IPS DF 19.7 (cell line): ENCODE data around the gene ATP9B.

ENCODE experiments used
- DNase-seq: peaks from one replicate; pipeline ENCODE4 v3.0.0-alpha.2; 2013; ENCODE audit warnings: low read depth, low spot score

The ATP9B gene

GRCh38 chr18:79394534-79395307 is 325.5 kb downstream of the ATP9B start:
- DNase-seq = no peak

- DNase-seq = no peak
Measured at GRCh38 chr18:79395308-79395640, 326.1 kb downstream of the ATP9B start.

GRCh38 chr18:79395761-79396404 is 326.7 kb downstream of the ATP9B start, which contains the start of gene NFATC1:
NFATC1 (plus strand) TSS chr18:79395930; CDS start chr18:79396225, 295 bp downstream.
- no peak for DNase-seq

- no peak for DNase-seq
Measured at GRCh38 chr18:79396431-79397246, 327.4 kb downstream of the ATP9B start.

- DNase-seq = no peak
Measured at GRCh38 chr18:79397247-79397829, 328.1 kb downstream of the ATP9B start.

GRCh38 chr18:79397830-79398761 is 328.9 kb downstream of the ATP9B start:
- DNase-seq = no peak

- no peak for DNase-seq
Measured at GRCh38 chr18:79399275-79400081, 330.3 kb downstream of the ATP9B start.

GRCh38 chr18:79400091-79400590 is 330.9 kb downstream of the ATP9B start:
- DNase-seq = no peak

GRCh38 chr18:79400591-79401381 is 331.6 kb downstream of the ATP9B start:
- DNase-seq = no peak

- no peak for DNase-seq
Measured at GRCh38 chr18:79401494-79402208, 332.5 kb downstream of the ATP9B start.

- no peak for DNase-seq
Measured at GRCh38 chr18:79402209-79402576, 333.0 kb downstream of the ATP9B start.

GRCh38 chr18:79402977-79403722 is 334.0 kb downstream of the ATP9B start:
- DNase-seq = no peak

- DNase-seq = no peak
Measured at GRCh38 chr18:79403723-79404566, 334.8 kb downstream of the ATP9B start.

GRCh38 chr18:79404567-79404910 is 335.3 kb downstream of the ATP9B start:
- DNase-seq = no peak

GRCh38 chr18:79405019-79405780 is 336.0 kb downstream of the ATP9B start:
- DNase-seq = no peak
